Measurements from ENCODE around the gene YPEL2.
A peak's percentile ranks its signal among the peaks of the same experiment; 100 is the strongest.

Gene YPEL2

DNA sequence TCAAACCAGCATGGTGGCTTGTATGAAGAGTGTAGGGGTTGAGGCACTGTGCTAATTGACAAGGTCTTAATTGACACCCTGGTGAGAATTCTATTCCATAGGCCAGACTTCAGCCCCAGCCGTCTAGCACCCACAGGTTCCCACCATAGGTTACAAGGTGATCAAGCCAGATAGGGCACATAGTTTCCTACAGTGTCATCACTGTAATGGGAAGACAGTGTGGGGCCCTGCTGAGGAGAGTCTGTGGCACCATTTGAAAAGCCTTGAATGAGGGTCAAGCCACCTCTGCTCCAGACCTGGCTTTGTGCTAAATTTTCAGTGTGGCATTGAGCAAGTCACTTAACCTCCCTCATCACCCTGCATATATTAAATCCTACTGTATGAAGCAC is 36.2 kb downstream of the YPEL2 start:
- POLR2A ChIA-PET, result no interaction called here
- TF ChIP-seq, protein P1, sequence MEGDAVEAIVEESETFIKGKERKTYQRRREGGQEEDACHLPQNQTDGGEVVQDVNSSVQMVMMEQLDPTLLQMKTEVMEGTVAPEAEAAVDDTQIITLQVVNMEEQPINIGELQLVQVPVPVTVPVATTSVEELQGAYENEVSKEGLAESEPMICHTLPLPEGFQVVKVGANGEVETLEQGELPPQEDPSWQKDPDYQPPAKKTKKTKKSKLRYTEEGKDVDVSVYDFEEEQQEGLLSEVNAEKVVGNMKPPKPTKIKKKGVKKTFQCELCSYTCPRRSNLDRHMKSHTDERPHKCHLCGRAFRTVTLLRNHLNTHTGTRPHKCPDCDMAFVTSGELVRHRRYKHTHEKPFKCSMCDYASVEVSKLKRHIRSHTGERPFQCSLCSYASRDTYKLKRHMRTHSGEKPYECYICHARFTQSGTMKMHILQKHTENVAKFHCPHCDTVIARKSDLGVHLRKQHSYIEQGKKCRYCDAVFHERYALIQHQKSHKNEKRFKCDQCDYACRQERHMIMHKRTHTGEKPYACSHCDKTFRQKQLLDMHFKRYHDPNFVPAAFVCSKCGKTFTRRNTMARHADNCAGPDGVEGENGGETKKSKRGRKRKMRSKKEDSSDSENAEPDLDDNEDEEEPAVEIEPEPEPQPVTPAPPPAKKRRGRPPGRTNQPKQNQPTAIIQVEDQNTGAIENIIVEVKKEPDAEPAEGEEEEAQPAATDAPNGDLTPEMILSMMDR (IDR thresholded peaks at IDR 0.05; ENCODE audit: control extremely low read depth, extremely low read depth, low read depth, missing control alignments), result no peak
- CTCF ChIA-PET, result no interaction called here
- no peak for DNase-seq (ENCODE audit: extremely low spot score)

DNA sequence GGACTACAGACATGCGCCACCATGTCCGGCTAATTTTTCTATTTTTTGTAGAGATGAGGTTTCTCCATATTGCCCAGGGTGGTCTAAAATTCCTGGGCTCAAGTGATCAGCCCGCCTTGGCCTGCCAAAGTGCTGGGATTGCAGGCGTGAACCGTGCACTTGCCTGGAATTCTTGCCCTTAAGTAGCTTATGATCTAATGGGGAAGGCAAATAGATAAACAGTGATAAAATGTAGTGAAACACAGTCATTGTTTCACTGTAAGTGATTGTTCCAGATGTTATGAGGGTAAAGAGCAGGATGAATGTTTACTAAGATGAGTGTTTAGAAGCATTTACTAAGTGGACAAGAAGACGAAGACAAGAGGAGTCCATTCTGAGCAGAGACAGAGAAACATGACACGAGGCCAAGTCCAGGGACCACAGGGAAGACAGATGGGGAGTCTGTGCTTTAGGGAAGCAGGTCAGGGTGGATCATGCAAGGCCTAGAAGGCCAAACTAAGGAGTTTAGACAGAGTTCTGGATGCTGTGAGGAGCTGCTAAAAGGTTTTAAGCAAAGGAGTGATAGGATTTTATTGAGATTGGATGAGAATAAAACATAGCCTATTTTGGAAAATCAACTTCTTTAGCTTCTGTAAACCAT is 36.9 kb downstream of the YPEL2 start:
- no peak for DNase-seq (ENCODE audit: extremely low spot score)

DNA sequence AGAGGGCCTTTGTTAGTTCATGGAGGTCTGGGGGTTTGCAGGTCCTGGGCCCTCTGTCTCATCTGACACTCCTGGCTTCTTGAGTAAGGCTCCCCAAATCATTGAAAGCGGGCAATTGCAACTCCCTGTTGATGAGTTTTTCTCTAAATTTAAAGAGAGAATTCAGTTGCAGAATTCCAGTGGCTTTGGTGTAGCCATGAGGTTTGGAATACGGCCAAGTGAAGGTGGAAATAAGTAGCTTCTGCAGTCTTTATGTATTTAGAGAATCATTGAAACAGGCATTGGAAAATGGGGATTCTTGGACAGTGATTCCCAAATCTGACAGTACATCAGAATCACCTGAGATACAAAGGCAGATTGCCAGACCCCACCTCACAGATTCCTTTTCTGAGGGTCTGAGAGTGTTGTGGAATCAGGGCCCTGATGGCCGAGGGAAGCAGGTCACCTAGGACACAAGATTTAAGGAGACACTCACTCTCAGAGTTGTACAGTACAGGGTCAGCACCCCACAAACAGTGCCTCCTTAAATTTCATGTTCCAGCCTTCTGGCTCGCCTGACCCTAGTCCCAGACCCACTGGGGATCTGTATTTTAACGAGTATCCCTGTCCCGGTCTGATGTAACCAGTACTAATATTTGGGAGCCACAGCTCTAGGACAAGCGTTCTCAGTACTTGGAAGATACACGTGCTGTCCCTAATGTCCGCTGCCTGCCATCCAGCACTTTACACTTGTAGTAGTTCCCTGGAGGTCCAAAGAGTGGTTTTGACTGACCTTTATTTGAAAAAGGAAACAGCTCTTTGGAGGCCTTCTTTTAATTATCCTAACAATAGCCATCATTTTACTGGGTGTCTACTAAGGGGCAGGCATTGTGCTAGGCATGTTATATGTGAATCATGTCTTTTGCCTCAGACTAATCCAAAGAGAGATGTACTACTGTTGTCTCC is 37.8 kb downstream of the YPEL2 start:
- TF ChIP-seq, protein P1 (IDR thresholded peaks at IDR 0.05; ENCODE audit: control extremely low read depth, extremely low read depth, low read depth, missing control alignments), result no peak
- DNase-seq (ENCODE audit: extremely low spot score), result no peak
- POLR2A ChIA-PET, result no interaction called here
- CTCF ChIA-PET, result interaction anchor here (1.1 to 1.5 kb wide), 2 partner anchors 39 to 59 kb away, joined by 5 read pairs; no protein-coding TSS in a partner anchor

More for the DNA sequence above, 36.9 kb downstream of the YPEL2 start:
- TF ChIP-seq, protein P1 (IDR thresholded peaks at IDR 0.05; ENCODE audit: control extremely low read depth, extremely low read depth, low read depth, missing control alignments), result no peak
- CTCF ChIA-PET, result interaction anchor here (1.1 to 1.5 kb wide), 2 partner anchors 38 to 58 kb away, joined by 5 read pairs; no protein-coding TSS in a partner anchor
- POLR2A ChIA-PET, result no interaction called here

DNA sequence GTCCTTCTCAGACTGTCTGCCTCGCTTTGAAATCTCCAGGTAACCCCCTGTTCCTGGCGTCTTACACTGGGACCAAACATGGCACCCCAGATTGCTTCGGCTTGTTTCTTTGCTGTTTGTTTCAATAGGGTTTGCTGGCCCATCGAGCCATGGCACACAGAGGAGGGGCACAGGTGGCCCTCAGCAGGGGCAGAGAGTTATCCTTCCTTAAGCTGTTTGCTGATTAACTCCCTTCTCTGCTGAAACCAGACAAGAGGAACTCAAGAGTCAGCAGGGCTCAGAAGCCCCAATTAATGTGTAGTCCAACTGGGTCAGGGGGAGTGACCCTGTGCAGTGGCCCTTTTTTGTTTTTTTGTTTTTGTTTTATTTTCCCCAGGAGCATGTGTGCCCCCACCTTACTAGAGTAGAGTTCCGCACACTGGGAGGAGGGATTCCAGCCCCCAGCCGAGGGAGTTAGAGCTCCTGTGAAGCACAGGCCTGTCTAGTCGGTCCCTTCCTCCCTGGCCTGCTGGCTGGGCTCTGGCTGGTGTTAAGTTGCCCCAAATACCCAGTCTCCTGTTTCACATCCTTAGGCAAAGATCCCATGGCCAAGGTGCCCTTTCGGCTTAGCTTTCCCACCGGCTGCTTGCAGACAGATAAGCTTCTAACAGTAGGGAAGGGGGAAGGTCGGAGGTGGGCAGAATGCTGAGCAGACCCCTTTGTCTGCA is 39.3 kb downstream of the YPEL2 start:
- peak; percentile 31 for DNase-seq (ENCODE audit: extremely low spot score)
- ChIA-PET POLR2A (no interaction called here), CTCF (interaction anchor here (0.8 to 1.5 kb wide), 5 partner anchors 8 to 71 kb away, joined by 3 to 5 read pairs (median 4); no protein-coding TSS in a partner anchor)
- TF ChIP-seq, protein P1 (IDR thresholded peaks at IDR 0.05; ENCODE audit: control extremely low read depth, extremely low read depth, low read depth, missing control alignments), result no peak

DNA sequence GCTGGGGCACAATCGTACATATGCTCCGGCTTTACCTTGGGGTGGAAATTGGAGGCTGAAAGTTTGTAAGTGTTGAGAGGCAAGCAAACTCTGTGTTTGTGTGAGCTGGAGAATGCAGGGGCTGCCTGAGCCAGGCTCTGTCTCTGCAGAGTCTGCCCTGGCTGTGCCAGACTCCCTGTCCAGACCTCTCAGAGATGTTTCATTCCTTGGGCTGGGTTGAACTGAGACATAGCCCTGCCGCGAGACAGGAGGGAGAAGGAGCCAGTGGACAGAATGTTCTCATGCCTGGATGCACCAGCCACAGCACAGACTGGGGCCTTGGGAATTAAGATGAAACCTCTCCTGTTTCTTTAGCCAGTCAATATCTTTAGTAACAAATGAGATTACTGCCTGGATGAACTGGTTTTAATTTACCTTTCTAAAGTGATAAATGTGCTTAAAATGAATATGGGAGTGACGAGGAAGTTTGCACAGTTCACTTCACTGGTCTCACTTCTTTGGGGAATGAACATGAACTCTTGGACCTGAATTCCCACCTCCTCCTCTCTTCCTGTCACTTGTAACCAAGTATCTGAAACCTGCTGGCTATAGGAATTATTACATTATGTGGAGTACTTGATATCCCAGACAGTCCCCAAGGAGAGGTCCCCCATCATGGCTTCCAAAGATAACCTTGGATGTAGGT is 40.1 kb downstream of the YPEL2 start:
- TF ChIP-seq, protein P1 (IDR thresholded peaks at IDR 0.05; ENCODE audit: control extremely low read depth, extremely low read depth, low read depth, missing control alignments), result no peak
- ChIA-PET POLR2A (no interaction called here), CTCF (interaction anchor here (0.8 to 1.5 kb wide), 5 partner anchors 9 to 70 kb away, joined by 3 to 5 read pairs (median 4); no protein-coding TSS in a partner anchor)
- DNase-seq (ENCODE audit: extremely low spot score), result no peak

Data from GM10248 (cell line).